Right lobe of liver (tissue), 4 donors: ENCODE measurements around the gene ADAMTS2.

Experiments
- POLR2A ChIP-seq: fragments of 450-650 bp; IDR thresholded peaks from one replicate; pipeline ENCODE4 v1.6.1; 2017; ENCODE audit warnings: antibody characterized with exemption, mild to moderate bottlenecking
- TF ChIP-seq, protein P1 (sequence below), 4 donors: fragments of 200-600 bp in 3 of 4; fragments of 450-650 bp in 1 of 4; IDR thresholded peaks; one replicate each; pipeline versions ENCODE4 v1.5.1 to v1.8.0; 2016 to 2022; ENCODE audit warnings: antibody characterized with exemption in 4 of 4, mild to moderate bottlenecking in 2 of 4
- donor health status: DM: no; HTN: no; CAD: no.
- donor health status: DM: no; HTN: no; CAD: no.
- donor health status: DM: no; HTN: yes; CAD: no.

DNA sequence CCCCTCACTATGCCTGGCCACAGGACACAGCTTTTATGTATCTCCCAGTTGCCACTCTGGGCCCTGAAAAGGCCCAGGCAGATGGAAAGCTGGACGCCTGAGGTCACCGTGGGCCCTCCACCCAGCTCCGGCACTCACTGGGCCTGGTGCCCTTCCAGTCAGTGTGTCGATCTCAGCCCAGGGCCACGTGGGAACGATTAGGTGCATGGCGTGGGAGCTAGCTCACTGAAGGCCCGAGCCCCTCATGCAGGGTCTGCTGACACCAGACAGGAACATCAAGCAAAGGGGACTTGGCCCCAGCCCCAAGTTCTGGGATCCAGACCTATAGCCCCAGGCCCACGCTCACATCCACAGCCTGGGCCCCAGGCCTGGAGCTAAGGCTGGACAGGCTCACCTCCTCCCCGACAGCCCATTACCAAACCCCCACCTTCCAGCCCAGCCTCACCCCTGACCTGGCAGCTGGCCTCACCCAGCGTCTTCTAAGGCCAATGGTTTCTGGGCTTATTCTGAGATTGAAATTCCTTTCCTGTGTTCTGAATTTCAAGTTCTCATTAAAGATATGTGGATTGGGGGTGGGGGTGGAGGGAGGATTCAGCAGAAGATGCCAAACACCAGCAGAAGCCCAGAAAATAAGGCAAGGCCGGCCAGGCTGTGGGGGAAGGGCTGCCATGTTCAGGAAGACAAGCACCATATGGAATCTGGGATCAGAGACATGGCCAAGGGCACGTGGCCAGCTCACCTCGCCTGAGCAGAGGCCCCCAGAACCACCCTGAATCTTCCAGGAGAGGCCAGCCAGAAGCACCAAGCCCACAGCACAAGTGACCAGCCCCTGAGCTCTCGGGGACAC is 74.5 kb downstream of the ADAMTS2 start:
- TF ChIP-seq, protein P1, sequence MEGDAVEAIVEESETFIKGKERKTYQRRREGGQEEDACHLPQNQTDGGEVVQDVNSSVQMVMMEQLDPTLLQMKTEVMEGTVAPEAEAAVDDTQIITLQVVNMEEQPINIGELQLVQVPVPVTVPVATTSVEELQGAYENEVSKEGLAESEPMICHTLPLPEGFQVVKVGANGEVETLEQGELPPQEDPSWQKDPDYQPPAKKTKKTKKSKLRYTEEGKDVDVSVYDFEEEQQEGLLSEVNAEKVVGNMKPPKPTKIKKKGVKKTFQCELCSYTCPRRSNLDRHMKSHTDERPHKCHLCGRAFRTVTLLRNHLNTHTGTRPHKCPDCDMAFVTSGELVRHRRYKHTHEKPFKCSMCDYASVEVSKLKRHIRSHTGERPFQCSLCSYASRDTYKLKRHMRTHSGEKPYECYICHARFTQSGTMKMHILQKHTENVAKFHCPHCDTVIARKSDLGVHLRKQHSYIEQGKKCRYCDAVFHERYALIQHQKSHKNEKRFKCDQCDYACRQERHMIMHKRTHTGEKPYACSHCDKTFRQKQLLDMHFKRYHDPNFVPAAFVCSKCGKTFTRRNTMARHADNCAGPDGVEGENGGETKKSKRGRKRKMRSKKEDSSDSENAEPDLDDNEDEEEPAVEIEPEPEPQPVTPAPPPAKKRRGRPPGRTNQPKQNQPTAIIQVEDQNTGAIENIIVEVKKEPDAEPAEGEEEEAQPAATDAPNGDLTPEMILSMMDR (IDR thresholded peaks at IDR 0.05) = no peak
- no peak for TF ChIP-seq POLR2A
